ENCODE data around the gene RNF114.

- TF ChIP-seq POLR2A (IDR thresholded peaks at IDR 0.05): peak in 1 of 2 donors; percentile 86
- TF ChIP-seq CTCF (IDR thresholded peaks at IDR 0.05): no peak
Observed at GRCh38 chr20:49915380-49916145, 20.6 kb upstream of the RNF114 start, which contains the start of gene SPATA2.

Data from thyroid gland (tissue), 4 donors.